SK-N-SH treated with all-trans-retinoic acid at 6 μM for 48 hours (cell line): ENCODE measurements around the gene ZCCHC14.

ENCODE experiments used
- TOX ChIP-seq: fragments of 250-450 bp; sonication (Bioruptor Pico); IDR thresholded peaks from 2 replicates; pipeline ENCODE4 v1.8.0; 2021; ENCODE audit warnings: mild to moderate bottlenecking, moderate library complexity, borderline replicate concordance
- ZFP3 ChIP-seq: fragments of 250-450 bp; sonication (Bioruptor Pico); IDR thresholded peaks from 2 replicates; pipeline ENCODE4 v1.5.0; 2020; ENCODE audit warnings: mild to moderate bottlenecking, moderate library complexity
- ZNF70 ChIP-seq: fragments of 450-650 bp; formaldehyde crosslinking; IDR thresholded peaks from 2 replicates; pipeline ENCODE4 v1.5.0; 2020; ENCODE audit warnings: mild to moderate bottlenecking, moderate library complexity
- TF ChIP-seq, protein P1 (sequence below): fragments of 250-450 bp; sonication (Bioruptor Pico); IDR thresholded peaks from 2 replicates; pipeline ENCODE4 v1.5.1; 2020; ENCODE audit warnings: low read depth, mild to moderate bottlenecking, moderate library complexity
- TF ChIP-seq, protein P2 (sequence below): fragments of 250-450 bp; sonication (Bioruptor Pico); IDR thresholded peaks from 2 replicates; pipeline ENCODE4 v1.8.0; 2020; ENCODE audit warnings: mild to moderate bottlenecking, moderate library complexity, borderline replicate concordance

DNA sequence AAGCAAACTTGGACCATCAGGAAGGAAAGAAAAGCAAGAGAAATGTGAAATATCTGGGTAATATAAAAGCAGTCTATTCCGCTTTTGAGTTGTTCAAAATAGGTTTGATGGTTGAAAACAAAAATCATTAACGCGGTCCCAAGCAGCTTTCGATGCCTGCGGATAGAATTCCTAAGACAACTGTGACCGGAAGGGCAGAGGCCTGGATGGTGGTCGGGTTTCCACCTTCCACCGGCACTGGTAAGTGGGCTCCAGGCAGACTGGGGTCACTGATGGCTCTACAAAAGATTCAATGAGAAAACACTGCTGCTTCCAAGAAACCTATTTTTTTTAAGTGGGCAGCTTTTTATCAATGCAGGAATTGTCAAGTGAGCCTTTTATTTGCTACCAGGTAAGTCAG lies 49.8 kb downstream of the ZCCHC14 start:
- TF ChIP-seq, protein P1, sequence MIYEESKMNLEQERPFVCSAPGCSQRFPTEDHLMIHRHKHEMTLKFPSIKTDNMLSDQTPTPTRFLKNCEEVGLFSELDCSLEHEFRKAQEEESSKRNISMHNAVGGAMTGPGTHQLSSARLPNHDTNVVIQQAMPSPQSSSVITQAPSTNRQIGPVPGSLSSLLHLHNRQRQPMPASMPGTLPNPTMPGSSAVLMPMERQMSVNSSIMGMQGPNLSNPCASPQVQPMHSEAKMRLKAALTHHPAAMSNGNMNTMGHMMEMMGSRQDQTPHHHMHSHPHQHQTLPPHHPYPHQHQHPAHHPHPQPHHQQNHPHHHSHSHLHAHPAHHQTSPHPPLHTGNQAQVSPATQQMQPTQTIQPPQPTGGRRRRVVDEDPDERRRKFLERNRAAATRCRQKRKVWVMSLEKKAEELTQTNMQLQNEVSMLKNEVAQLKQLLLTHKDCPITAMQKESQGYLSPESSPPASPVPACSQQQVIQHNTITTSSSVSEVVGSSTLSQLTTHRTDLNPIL (CRISPR knock-in tag): no peak
- TF ChIP-seq ZFP3 (CRISPR knock-in tag) (no peak), TOX (CRISPR knock-in tag) (no peak), ZNF70 (CRISPR knock-in tag) (no peak)
- TF ChIP-seq, protein P2, sequence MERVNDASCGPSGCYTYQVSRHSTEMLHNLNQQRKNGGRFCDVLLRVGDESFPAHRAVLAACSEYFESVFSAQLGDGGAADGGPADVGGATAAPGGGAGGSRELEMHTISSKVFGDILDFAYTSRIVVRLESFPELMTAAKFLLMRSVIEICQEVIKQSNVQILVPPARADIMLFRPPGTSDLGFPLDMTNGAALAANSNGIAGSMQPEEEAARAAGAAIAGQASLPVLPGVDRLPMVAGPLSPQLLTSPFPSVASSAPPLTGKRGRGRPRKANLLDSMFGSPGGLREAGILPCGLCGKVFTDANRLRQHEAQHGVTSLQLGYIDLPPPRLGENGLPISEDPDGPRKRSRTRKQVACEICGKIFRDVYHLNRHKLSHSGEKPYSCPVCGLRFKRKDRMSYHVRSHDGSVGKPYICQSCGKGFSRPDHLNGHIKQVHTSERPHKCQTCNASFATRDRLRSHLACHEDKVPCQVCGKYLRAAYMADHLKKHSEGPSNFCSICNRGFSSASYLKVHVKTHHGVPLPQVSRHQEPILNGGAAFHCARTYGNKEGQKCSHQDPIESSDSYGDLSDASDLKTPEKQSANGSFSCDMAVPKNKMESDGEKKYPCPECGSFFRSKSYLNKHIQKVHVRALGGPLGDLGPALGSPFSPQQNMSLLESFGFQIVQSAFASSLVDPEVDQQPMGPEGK (CRISPR knock-in tag): no peak
